Measurements from ENCODE around the gene GRID2. TPM values are rescaled to one million over a fixed set of nuclear protein-coding genes. Genes with fewer than 3 reads are reported as not detected.

Gene GRID2
- total RNA-seq, 1 donor from 2014 or later = 11.6 TPM

GRCh38 chr4:93770201-93770600 lies 1466.4 kb downstream of the GRID2 start:
- no peak for TF ChIP-seq CTCF (IDR thresholded peaks at IDR 0.05; ENCODE audit: unreplicated experiment)
- Mint-ChIP-seq H3K36me3 (ENCODE audit: low read depth, unreplicated experiment) (no peaks in the 10 kb centered on the region), H3K4me1 (ENCODE audit: unreplicated experiment) (no peaks in the 10 kb centered on the region)

GRCh38 chr4:93771640-93772411 lies 1468.1 kb downstream of the GRID2 start:
- Mint-ChIP-seq H3K4me1 (ENCODE audit: unreplicated experiment) (no peaks in the 10 kb centered on the region), H3K4me3 (ENCODE audit: unreplicated experiment) (no peak overlapping the region), H3K27ac (ENCODE audit: unreplicated experiment) (no peak overlapping the region), H3K27me3 (ENCODE audit: unreplicated experiment) (no peaks in the 10 kb centered on the region), H3K9me3 (ENCODE audit: unreplicated experiment) (no peaks in the 10 kb centered on the region), H3K36me3 (ENCODE audit: low read depth, unreplicated experiment) (no peaks in the 10 kb centered on the region)
- DNase-seq (ENCODE audit: low spot score) = no peak
- TF ChIP-seq CTCF (IDR thresholded peaks at IDR 0.05; ENCODE audit: unreplicated experiment) = no peak

More at GRCh38 chr4:93770201-93770600, 1466.4 kb downstream of the GRID2 start:
- H3K27me3 Mint-ChIP-seq (ENCODE audit: unreplicated experiment) = no peaks in the 10 kb centered on the region
- H3K9me3 Mint-ChIP-seq (ENCODE audit: unreplicated experiment) = no peaks in the 10 kb centered on the region
- no peak for DNase-seq (ENCODE audit: low spot score)
- no peak overlapping the region for H3K27ac Mint-ChIP-seq (ENCODE audit: unreplicated experiment)
- H3K4me3 Mint-ChIP-seq (ENCODE audit: unreplicated experiment) = no peak overlapping the region

DNA sequence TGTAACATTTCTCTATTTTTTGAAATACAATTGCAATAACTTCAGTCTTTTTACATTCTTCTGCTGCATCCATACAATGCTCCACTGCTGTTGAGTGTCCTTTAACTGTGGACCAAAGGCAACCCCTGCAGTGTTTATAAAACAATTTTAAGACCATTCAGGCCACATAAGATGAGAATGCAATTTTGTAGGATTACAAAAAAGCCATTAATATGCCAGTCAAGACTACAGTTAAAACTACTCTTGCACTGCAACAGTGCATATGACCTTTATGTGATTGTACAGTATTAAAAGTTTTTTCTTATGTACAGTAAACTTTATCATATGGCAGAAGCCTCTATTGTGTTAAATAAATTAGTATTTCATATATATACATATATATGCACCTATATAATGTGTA lies 1469.1 kb downstream of the GRID2 start:
- DNase-seq (ENCODE audit: low spot score) = no peak
- H3K27ac Mint-ChIP-seq (ENCODE audit: unreplicated experiment) = no peak overlapping the region
- no peaks in the 10 kb centered on the region for H3K4me1 Mint-ChIP-seq (ENCODE audit: unreplicated experiment)
- no peaks in the 10 kb centered on the region for H3K36me3 Mint-ChIP-seq (ENCODE audit: low read depth, unreplicated experiment)
- TF ChIP-seq CTCF (IDR thresholded peaks at IDR 0.05; ENCODE audit: unreplicated experiment) = no peak
- H3K27me3 Mint-ChIP-seq (ENCODE audit: unreplicated experiment) = no peaks in the 10 kb centered on the region
- H3K4me3 Mint-ChIP-seq (ENCODE audit: unreplicated experiment) = no peak overlapping the region
- no peaks in the 10 kb centered on the region for H3K9me3 Mint-ChIP-seq (ENCODE audit: unreplicated experiment)

- H3K9me3 Mint-ChIP-seq (ENCODE audit: unreplicated experiment) = no peaks in the 10 kb centered on the region
- DNase-seq (ENCODE audit: low spot score) = no peak
- no peaks in the 10 kb centered on the region for H3K4me1 Mint-ChIP-seq (ENCODE audit: unreplicated experiment)
- TF ChIP-seq CTCF (IDR thresholded peaks at IDR 0.05; ENCODE audit: unreplicated experiment) = no peak
- no peak overlapping the region for H3K27ac Mint-ChIP-seq (ENCODE audit: unreplicated experiment)
- no peaks in the 10 kb centered on the region for H3K27me3 Mint-ChIP-seq (ENCODE audit: unreplicated experiment)
- no peaks in the 10 kb centered on the region for H3K36me3 Mint-ChIP-seq (ENCODE audit: low read depth, unreplicated experiment)
- no peak overlapping the region for H3K4me3 Mint-ChIP-seq (ENCODE audit: unreplicated experiment)
Observed at GRCh38 chr4:93775551-93775950, 1471.8 kb downstream of the GRID2 start.

DNA sequence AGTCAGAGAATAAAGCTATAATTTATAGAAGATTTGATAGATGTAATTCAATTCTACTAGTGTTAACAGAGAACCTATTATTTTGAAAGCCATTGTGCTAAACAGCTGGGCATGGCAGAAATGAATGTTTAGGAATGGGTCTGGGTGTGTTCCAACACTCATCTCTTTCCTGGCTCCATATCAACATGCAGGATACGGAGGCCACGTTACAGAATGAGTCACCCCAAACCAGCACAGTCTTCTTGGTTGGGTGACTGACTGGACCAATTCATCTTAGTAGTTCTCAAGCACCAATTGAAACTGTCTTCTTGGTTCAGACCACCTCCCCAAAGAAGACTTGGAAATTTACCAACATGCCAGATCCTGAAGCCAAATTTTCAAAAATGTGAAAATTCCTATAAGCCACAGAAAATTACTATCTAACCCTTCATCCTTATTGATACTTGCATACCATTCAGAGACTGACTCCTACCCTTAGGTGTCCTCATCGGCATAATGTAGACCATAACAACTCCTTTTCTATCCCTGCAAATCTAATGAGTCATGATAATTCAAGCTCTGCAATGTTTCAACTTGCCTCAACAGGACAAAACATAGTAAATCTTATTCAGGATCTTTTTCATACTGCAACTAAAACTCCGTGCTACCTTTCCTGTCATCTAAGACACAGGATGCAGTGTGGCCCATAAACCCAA lies 1472.8 kb downstream of the GRID2 start:
- Mint-ChIP-seq H3K36me3 (ENCODE audit: low read depth, unreplicated experiment) (no peaks in the 10 kb centered on the region), H3K27ac (ENCODE audit: unreplicated experiment) (no peak overlapping the region), H3K4me3 (ENCODE audit: unreplicated experiment) (no peak overlapping the region), H3K4me1 (ENCODE audit: unreplicated experiment) (no peaks in the 10 kb centered on the region), H3K9me3 (ENCODE audit: unreplicated experiment) (no peaks in the 10 kb centered on the region), H3K27me3 (ENCODE audit: unreplicated experiment) (no peaks in the 10 kb centered on the region)
- no peak for DNase-seq (ENCODE audit: low spot score)
- TF ChIP-seq CTCF (IDR thresholded peaks at IDR 0.05; ENCODE audit: unreplicated experiment) = no peak
